Fibroblast of the conjunctiva (primary cell): ENCODE data around the gene ZC3H12D.
"Not testable (repeated sequence)": the region's sequence is repeated elsewhere in the genome, so short reads cannot be mapped to it uniquely, and the experiment has no call there.

Source experiments
- DNase-seq: peaks from one replicate; pipeline ENCODE4 v3.0.0-alpha.2; 2010; ENCODE audit warnings: low read depth

Gene ZC3H12D

DNA sequence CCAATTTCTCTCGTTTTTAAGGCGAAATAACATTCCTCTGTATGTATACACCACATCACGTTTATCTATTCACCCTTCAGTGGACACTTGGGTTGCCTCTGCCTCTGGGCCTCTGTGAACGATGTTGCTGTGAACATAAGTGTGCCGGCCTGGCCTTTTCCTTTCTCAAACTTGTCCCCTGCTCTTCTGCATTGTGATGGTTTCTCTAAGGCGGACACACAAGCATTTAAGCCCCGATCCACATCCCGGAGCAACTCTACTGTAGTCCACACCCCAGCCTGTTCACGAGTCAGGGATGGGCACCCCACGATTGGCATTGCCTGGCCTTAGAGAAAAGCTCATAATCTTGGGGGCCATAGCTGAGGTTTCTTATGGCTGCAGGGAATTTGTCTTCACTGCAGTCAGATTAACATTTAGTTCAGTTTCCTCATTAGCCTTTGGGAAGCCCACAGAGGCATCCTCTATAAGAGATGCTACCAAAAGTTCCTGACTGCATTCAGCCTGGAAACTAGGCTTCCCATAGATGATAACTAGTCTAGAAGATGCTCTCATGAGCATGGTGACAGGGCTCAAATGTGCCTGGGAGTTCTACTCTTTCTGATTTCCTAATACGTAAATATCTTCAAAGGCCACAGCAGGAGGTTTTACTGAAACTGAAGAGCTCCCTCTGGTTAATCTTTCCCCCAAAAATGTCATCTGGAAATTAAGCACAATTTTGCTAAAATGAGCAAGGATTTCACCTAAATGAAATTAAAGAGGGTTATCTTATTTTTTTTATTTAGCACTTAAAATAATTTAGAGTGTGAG, 762 bp downstream of the ZC3H12D start:
- no peak for DNase-seq

GRCh38 chr6:149483334-149483725, 1.5 kb downstream of the ZC3H12D start:
- DNase-seq: no peak

GRCh38 chr6:149482545-149483333, 2.1 kb downstream of the ZC3H12D start:
- no peak for DNase-seq

GRCh38 chr6:149480502-149481280, 4.1 kb downstream of the ZC3H12D start:
- DNase-seq: no peak

- DNase-seq: no peak
Measured at GRCh38 chr6:149478631-149479314, 6.0 kb downstream of the ZC3H12D start.

- no peak for DNase-seq
Measured at GRCh38 chr6:149477544-149477943, 7.3 kb downstream of the ZC3H12D start.

GRCh38 chr6:149476789-149477455, 7.9 kb downstream of the ZC3H12D start:
- DNase-seq: no peak

GRCh38 chr6:149474108-149474935, 10.5 kb downstream of the ZC3H12D start:
- DNase-seq: no peak

- DNase-seq: no peak
Measured at GRCh38 chr6:149473080-149474052, 11.4 kb downstream of the ZC3H12D start.

DNA sequence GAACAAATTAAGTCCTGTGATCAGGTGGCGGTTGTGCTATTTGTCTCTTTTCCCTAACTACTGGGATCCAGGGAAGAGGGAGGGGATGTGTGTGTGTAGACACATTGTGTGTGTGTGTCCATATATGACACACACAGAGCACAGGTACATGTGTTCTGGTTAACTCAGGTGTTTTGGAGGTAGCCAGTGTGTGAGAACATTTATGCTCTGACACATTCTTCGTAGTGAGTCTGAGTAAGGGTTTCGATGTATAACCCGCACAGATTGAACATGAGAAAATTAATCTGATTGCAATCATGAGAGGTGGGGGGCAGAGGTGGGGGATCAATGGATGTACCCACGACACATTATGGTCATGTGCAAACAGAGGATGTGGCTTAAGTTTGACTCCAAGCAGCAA, 12.6 kb downstream of the ZC3H12D start:
- DNase-seq: no peak

DNA sequence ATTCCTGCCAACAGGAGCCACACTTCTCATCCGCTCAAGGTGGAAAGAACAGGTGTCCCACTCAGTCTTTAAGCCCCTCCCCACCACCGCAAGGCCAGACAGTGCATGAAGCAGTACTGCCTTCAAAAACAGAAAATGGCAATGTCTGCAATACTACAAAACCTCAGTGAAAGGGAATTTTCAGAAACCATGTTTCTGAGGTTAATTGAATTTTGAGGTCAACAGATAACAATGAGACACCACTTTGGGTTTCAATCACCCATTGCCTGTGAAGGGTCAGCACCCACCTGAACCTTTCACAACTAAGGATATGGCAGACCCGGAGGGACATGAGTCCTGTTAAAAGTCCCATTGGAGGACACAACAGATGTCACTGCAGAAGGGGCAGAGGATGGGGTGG, 13.0 kb downstream of the ZC3H12D start:
- DNase-seq: no peak

- DNase-seq: no peak
Measured at GRCh38 chr6:149470948-149471347, 13.9 kb downstream of the ZC3H12D start.

- DNase-seq: no peak
Measured at GRCh38 chr6:149468179-149468578, 16.6 kb downstream of the ZC3H12D start.

DNA sequence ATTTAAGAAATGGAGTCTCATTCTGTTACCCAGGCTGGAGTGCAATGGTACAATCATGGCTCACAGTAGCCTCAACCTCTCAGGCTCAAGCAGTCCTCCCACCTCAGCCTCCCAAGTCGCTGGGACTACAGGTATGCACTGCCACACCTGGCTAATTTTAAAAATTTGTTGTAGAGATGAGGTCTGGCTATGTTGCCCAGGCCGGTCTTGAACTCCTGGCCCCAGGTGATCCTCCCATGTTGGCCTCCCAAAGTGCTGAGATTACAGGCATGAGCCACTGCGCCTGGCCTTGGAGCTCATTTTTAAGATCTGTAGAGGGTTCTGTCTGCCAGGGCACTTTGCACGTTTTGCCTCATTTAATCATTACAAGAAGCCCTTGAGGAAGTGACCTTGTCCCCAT, 17.5 kb downstream of the ZC3H12D start:
- no peak for DNase-seq

- no peak for DNase-seq
Measured at GRCh38 chr6:149464411-149464810, 20.4 kb downstream of the ZC3H12D start.

DNA sequence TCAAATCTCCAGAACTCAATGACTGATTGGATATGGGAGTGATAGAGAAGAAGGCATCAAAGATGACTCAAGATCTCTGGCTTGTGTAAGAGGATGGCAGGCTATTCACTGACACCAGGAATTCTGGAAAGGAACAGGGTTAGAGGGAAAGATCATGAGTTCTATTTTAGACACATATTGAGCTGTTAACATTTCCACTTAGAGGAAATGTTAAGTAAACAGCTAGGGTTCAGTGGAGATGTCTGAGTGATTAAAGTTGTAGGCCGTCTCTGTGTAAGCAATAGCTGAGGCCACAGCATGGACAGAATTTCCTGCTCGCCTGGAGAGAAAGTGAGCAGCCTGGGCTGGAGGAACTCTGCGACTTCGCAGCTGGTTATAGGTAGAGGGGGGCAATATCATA, 21.0 kb downstream of the ZC3H12D start:
- DNase-seq: no peak

- DNase-seq: not testable (repeated sequence)
Measured at GRCh38 chr6:149462712-149463111, 22.1 kb downstream of the ZC3H12D start.

DNA sequence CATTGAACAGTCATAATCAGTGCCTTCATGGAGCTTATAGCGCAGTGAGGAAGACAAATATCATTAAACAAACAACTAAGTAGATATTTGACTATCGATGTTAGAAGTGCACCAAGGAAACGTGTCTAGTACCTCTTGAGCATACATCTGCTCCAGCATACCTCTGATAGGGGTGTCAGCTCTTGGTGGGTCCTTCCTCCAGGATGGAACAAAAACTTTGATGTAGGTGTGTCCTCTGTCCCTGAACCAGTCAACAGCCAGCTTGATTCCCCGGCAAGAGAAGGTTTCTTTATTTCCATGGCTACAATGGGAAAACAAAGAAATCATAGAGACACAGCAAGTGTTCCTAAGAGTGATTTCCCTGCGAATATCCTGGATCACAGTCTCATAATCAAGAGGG, 23.1 kb downstream of the ZC3H12D start:
- DNase-seq: no peak

- DNase-seq: not testable (repeated sequence)
Measured at GRCh38 chr6:149460249-149460648, 24.6 kb downstream of the ZC3H12D start.
